HEK293 (cell line): Measurements from ENCODE around the gene PHF21A.

Experiments used
- GLIS1 ChIP-seq: fragments of 450-650 bp; formaldehyde crosslinking; IDR thresholded peaks from 2 replicates; pipeline ENCODE4 v1.5.1; 2016; ENCODE audit warnings: missing biosample characterization, missing genetic modification characterization
- HOXC10 ChIP-seq: sonication (generic); formaldehyde crosslinking; IDR thresholded peaks from 2 replicates; pipeline ENCODE4 v1.8.1; 2023; ENCODE audit warnings: mild to moderate bottlenecking, missing genetic modification reagents
- INSM2 ChIP-seq: fragments of 450-650 bp; formaldehyde crosslinking; IDR thresholded peaks from 2 replicates; pipeline ENCODE4 v1.5.1; 2016; ENCODE audit warnings: missing biosample characterization, missing genetic modification characterization
- KLF1 ChIP-seq: fragments of 450-650 bp; formaldehyde crosslinking; IDR thresholded peaks from 2 replicates; pipeline ENCODE4 v1.5.1; 2016; ENCODE audit warnings: missing biosample characterization, missing genetic modification characterization
- KLF9 ChIP-seq: fragments of 450-650 bp; formaldehyde crosslinking; IDR thresholded peaks from 2 replicates; pipeline ENCODE4 v1.5.1; 2016; ENCODE audit warnings: missing biosample characterization, missing genetic modification characterization, low read depth
- REST ChIP-seq: fragments of 450-650 bp; formaldehyde crosslinking; IDR thresholded peaks from 2 replicates; pipeline ENCODE4 v1.5.1; 2016; ENCODE audit warnings: missing biosample characterization, missing genetic modification characterization
- TSHZ1 ChIP-seq: fragments of 450-650 bp; formaldehyde crosslinking; IDR thresholded peaks from 2 replicates; pipeline ENCODE4 v1.5.1; 2016; ENCODE audit warnings: missing biosample characterization, missing genetic modification characterization, borderline replicate concordance
- ZEB2 ChIP-seq: fragments of 450-650 bp; formaldehyde crosslinking; IDR thresholded peaks from 2 replicates; pipeline ENCODE4 v1.5.1; 2016; ENCODE audit warnings: missing biosample characterization, missing genetic modification characterization
- ZFHX2 ChIP-seq: fragments of 450-650 bp; formaldehyde crosslinking; conservative IDR thresholded peaks from 2 replicates; pipeline ENCODE4 v1.5.1; 2016; ENCODE audit warnings: missing biosample characterization, missing genetic modification characterization
- ZFP41 ChIP-seq: fragments of 450-650 bp; formaldehyde crosslinking; IDR thresholded peaks from 2 replicates; pipeline ENCODE4 v1.5.1; 2016; ENCODE audit warnings: missing biosample characterization, missing genetic modification characterization, borderline replicate concordance
- ZNF121 ChIP-seq: fragments of 450-650 bp; formaldehyde crosslinking; IDR thresholded peaks from 2 replicates; pipeline ENCODE4 v1.5.1; 2016; ENCODE audit warnings: missing biosample characterization, missing genetic modification characterization
- ZNF138 ChIP-seq: fragments of 450-650 bp; formaldehyde crosslinking; IDR thresholded peaks from 2 replicates; pipeline ENCODE4 v1.5.1; 2016; ENCODE audit warnings: missing biosample characterization, missing genetic modification characterization, borderline replicate concordance
- ZNF174 ChIP-seq: fragments of 450-650 bp; formaldehyde crosslinking; IDR thresholded peaks from 2 replicates; pipeline ENCODE4 v1.5.0; 2017; ENCODE audit warnings: missing biosample characterization, mild to moderate bottlenecking, missing genetic modification characterization
- ZNF211 ChIP-seq: fragments of 450-650 bp; formaldehyde crosslinking; IDR thresholded peaks from 2 replicates; pipeline ENCODE4 v1.5.1; 2016; ENCODE audit warnings: low read depth, missing biosample characterization, missing genetic modification characterization
- ZNF239 ChIP-seq: fragments of 450-650 bp; formaldehyde crosslinking; IDR thresholded peaks from 2 replicates; pipeline ENCODE4 v1.5.1; 2016; ENCODE audit warnings: missing biosample characterization, missing genetic modification characterization
- ZNF548 ChIP-seq: fragments of 450-650 bp; formaldehyde crosslinking; IDR thresholded peaks from 2 replicates; pipeline ENCODE4 v1.5.1; 2016; ENCODE audit warnings: missing biosample characterization, missing genetic modification characterization
- ZNF621 ChIP-seq: fragments of 450-650 bp; formaldehyde crosslinking; IDR thresholded peaks from 2 replicates; pipeline ENCODE4 v1.5.1; 2017; ENCODE audit warnings: missing biosample characterization, missing genetic modification characterization
- ZNF639 ChIP-seq: fragments of 450-650 bp; formaldehyde crosslinking; IDR thresholded peaks from 2 replicates; pipeline ENCODE4 v1.5.1; 2016; ENCODE audit warnings: missing biosample characterization, missing genetic modification characterization
- ZNF658 ChIP-seq: fragments of 450-650 bp; formaldehyde crosslinking; IDR thresholded peaks from 2 replicates; pipeline ENCODE4; 2016; ENCODE audit warnings: missing biosample characterization, missing genetic modification characterization
- ZNF670 ChIP-seq: fragments of 450-650 bp; formaldehyde crosslinking; IDR thresholded peaks from 2 replicates; pipeline ENCODE4 v1.5.1; 2016; ENCODE audit warnings: missing biosample characterization, missing genetic modification characterization, low read depth
- ZNF830 ChIP-seq: fragments of 450-650 bp; IDR thresholded peaks from 2 replicates; pipeline ENCODE4 v1.5.0; 2018; ENCODE audit warnings: missing biosample characterization, missing genetic modification characterization, low read depth, mild to moderate bottlenecking, moderate library complexity
- ZNF837 ChIP-seq: fragments of 450-650 bp; formaldehyde crosslinking; IDR thresholded peaks from 2 replicates; pipeline ENCODE4 v1.5.1; 2016; ENCODE audit warnings: missing biosample characterization, missing genetic modification characterization

PHF21A gene

GRCh38 chr11:45896422-45896984 is 224.8 kb downstream of the PHF21A start (continued):
- no peak for TF ChIP-seq INSM2 (tag by site-specific recombination)
- no peak for TF ChIP-seq ZNF639 (tag by site-specific recombination)
- no peak for TF ChIP-seq TSHZ1
- peak; percentile 29; the same call in 1 of the 2 replicates for TF ChIP-seq GLIS1 (tag by site-specific recombination)
- TF ChIP-seq ZEB2, result no peak
- TF ChIP-seq REST, result peak; percentile 69; the same call in 1 of the 2 replicates
- TF ChIP-seq ZNF174, result no peak
- TF ChIP-seq HOXC10 (CRISPR knock-in tag), result no peak
- no peak for TF ChIP-seq ZNF211 (tag by site-specific recombination)
- TF ChIP-seq KLF9 (tag by site-specific recombination), result no peak
- no peak for TF ChIP-seq ZNF239
- TF ChIP-seq KLF1, result 0 out of 2 replicates have a peak, but pooled peaks have one; percentile 25
- no peak for TF ChIP-seq ZFP41 (tag by site-specific recombination)
- no peak for TF ChIP-seq ZNF621 (tag by site-specific recombination)
- TF ChIP-seq ZNF548, result no peak
- no peak for TF ChIP-seq ZNF837 (tag by site-specific recombination)
- no peak for TF ChIP-seq ZNF658 (tag by site-specific recombination)
- no peak for TF ChIP-seq ZNF670
- TF ChIP-seq ZNF830 (tag by site-specific recombination), result no peak
- no peak for TF ChIP-seq ZFHX2 (tag by site-specific recombination)
- TF ChIP-seq ZNF121 (tag by site-specific recombination), result no peak
- TF ChIP-seq ZNF138 (tag by site-specific recombination), result no peak
